ENCODE data around the gene RTF1.
"Not testable (repeated sequence)": the region's sequence is repeated elsewhere in the genome, so short reads cannot be mapped to it uniquely, and the experiment has no call there.

RTF1 gene

GRCh38 chr15:41417418-41418195 is 712 bp downstream of the RTF1 start:
- peak overlapping the region; percentile 57 for H3K4me3 ChIP-seq (ENCODE audit: low read depth, low read length)
- no peak for TF ChIP-seq CTCF (IDR thresholded peaks at IDR 0.05; ENCODE audit: insufficient read depth, low read depth, low read length, missing control alignments)
- DNase-seq (ENCODE audit: low read depth), result peak; percentile 44

- peak; percentile 77 for DNase-seq (ENCODE audit: low read depth)
- peak overlapping the region; percentile 33 for H3K4me3 ChIP-seq (ENCODE audit: low read depth, low read length)
- TF ChIP-seq CTCF (IDR thresholded peaks at IDR 0.05; ENCODE audit: insufficient read depth, low read depth, low read length, missing control alignments), result no peak
These were observed 7.2 kb downstream of the RTF1 start for GRCh38 chr15:41423979-41424659.

GRCh38 chr15:41424809-41425208 is 7.9 kb downstream of the RTF1 start:
- no peak for TF ChIP-seq CTCF (IDR thresholded peaks at IDR 0.05; ENCODE audit: insufficient read depth, low read depth, low read length, missing control alignments)
- H3K4me3 ChIP-seq (ENCODE audit: low read depth, low read length), result peak overlapping the region; percentile 33; the same call in 1 of the 2 replicates
- DNase-seq (ENCODE audit: low read depth), result no peak

GRCh38 chr15:41425907-41426306 is 9.0 kb downstream of the RTF1 start:
- not testable (repeated sequence) for DNase-seq (ENCODE audit: low read depth); H3K4me3 ChIP-seq (ENCODE audit: low read depth, low read length)

GRCh38 chr15:41429003-41429890 is 12.4 kb downstream of the RTF1 start:
- no peak for TF ChIP-seq CTCF (IDR thresholded peaks at IDR 0.05; ENCODE audit: insufficient read depth, low read depth, low read length, missing control alignments)
- peak overlapping the region; percentile 47 for H3K4me3 ChIP-seq (ENCODE audit: low read depth, low read length)

GRCh38 chr15:41435037-41435786 is 18.3 kb downstream of the RTF1 start:
- TF ChIP-seq CTCF (IDR thresholded peaks at IDR 0.05; ENCODE audit: insufficient read depth, low read depth, low read length, missing control alignments), result no peak
- DNase-seq (ENCODE audit: low read depth), result no peak
- H3K4me3 ChIP-seq (ENCODE audit: low read depth, low read length), result no peak overlapping the region

More at GRCh38 chr15:41429003-41429890, 12.4 kb downstream of the RTF1 start:
- DNase-seq (ENCODE audit: low read depth), result peak; percentile 86

Measured in GM12865 (cell line).